Testis (tissue), 3 donors: ENCODE results near the gene PRKAG2. TPM values are rescaled to one million over a fixed set of nuclear protein-coding genes. Genes with fewer than 3 reads are reported as not detected.

Experiments used
- DNase-seq: peaks from one replicate; pipeline ENCODE4 v3.0.0-alpha.2; 2019
- H3K27ac ChIP-seq, 2 donors: fragments of 200-600 bp; sonication (generic); one replicate each; pipeline ENCODE4 v1.5.1; 2019
- H3K27me3 ChIP-seq: fragments of 200-600 bp; sonication (generic); one replicate; pipeline ENCODE4 v1.5.1; 2019
- H3K36me3 ChIP-seq: fragments of 200-600 bp; sonication (generic); one replicate; pipeline ENCODE4 v1.5.1; 2017; ENCODE audit warnings: low read depth; ENCODE audit errors: missing control alignments
- H3K4me1 ChIP-seq: fragments of 200-600 bp; sonication (generic); one replicate; pipeline ENCODE4 v1.5.1; 2019
- H3K4me3 ChIP-seq, 2 donors: fragments of 200-600 bp; sonication (generic); one replicate each; pipeline ENCODE4 v1.5.1; 2017 to 2019
- H3K9me3 ChIP-seq: fragments of 200-600 bp; sonication (generic); one replicate; pipeline ENCODE4 v1.5.1; 2017
- POLR2A ChIP-seq: fragments of 450-650 bp; IDR thresholded peaks from one replicate; pipeline ENCODE4 v1.6.1; 2017; ENCODE audit warnings: antibody characterized with exemption, mild to moderate bottlenecking, moderate library complexity
- WGBS, 2 donors: methylation state at CpG; one replicate each; pipeline ENCODE4 v1.1.5; 2018; 5-methylcytosine and 5-hydroxymethylcytosine counted together
- intact Hi-C: fragments of 100-400 bp; cut with DNase I; formaldehyde crosslinking; loops from one replicate; pipeline ENCODE4 v1.15.1; 2023; ENCODE audit warnings: low total_unique reads
- polyA plus RNA-seq: library from polyadenylated mRNA; stranded (reverse); fragments of 350-450 nt; fragmentation: Illumina TruSeq; extraction: RNeasy Lipid Tissue Mini Kit (QIAGEN cat#74804); gene quantifications from one replicate; pipeline ENCODE4 v1.2.3, GENCODE V29; 2014; ENCODE audit warnings: low read depth, low replicate concordance; ENCODE audit not compliant: insufficient read depth
- total RNA-seq, 2 donors: library from RNA; depleted of rRNA; stranded (reverse); fragments of >200 nt; gene quantifications; one replicate each; pipeline ENCODE4 v1.2.3, GENCODE V29; 2016
- TF ChIP-seq, protein P1 (sequence below), 3 experiments: fragments of 450-650 bp in 2 of 3; fragments of 200-600 bp in 1 of 3; sonication (generic) in 1 of 3; IDR thresholded peaks; one replicate each; pipeline ENCODE4 v1.5.1; 2016 to 2019; ENCODE audit warnings: antibody characterized with exemption in 3 of 3, mild to moderate bottlenecking in 2 of 3, moderate library complexity in 1 of 3

Gene PRKAG2
- total and polyA plus RNA-seq, 3 donors from 2014 or later = 27.9 to 28.7 (median 28.6) TPM

DNA sequence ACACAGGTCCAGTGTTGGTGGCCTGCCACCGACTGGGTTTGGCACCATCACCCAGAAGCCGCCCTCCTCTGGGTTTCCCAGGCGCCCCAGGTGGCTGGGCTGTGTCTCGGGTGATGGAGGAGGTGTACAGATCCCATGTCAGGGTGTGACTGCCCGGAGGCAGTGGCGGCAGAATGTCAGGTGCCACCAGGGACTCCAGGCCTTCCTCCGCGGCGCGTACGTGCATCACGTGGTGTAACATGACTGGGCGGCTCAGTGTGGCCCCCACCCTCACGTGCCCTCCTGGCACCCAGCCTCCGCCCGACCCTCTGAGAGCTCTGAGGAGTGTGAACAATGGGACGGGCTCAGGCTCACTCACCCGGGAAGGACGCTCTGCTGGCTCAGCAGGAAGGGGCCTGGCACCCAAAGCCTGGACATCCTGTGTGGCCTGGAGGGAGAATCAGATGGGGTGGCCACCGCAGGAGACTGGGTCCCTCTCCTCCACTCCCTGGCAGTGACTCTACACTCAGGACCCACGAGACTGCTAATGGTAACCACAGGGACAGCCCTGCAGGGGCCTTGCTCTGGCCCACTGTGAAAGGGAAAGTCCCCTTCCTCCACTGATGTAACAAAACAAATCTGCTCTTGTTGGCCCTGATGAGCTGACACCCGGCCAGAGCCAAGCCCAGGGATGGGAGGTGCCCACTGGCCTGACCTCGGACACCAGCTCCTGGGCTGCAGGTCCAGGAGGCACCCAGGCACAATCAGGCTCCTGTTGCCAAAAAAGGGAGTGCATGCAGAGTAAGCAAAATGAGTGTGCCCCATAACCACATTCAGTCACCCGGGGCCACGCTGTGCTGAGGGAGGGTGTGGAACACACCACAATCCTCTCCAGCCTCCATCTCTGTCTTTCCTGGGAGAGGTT is 164.8 kb downstream of the PRKAG2 start:
- Histone ChIP-seq H3K36me3 (no peaks in the 10 kb centered on the region), H3K9me3 (no peaks in the 10 kb centered on the region), H3K27me3 (no peaks in the 10 kb centered on the region), H3K27ac (no peak overlapping the region), H3K4me1 (no peaks in the 10 kb centered on the region), H3K4me3 (no peak overlapping the region)
- intact Hi-C loops = no loop called here
- WGBS, 2 donors = 82 to 89% methylated on average over 6 to 25 of the region's 25 CpGs
- no peak for TF ChIP-seq POLR2A
- TF ChIP-seq, protein P1, sequence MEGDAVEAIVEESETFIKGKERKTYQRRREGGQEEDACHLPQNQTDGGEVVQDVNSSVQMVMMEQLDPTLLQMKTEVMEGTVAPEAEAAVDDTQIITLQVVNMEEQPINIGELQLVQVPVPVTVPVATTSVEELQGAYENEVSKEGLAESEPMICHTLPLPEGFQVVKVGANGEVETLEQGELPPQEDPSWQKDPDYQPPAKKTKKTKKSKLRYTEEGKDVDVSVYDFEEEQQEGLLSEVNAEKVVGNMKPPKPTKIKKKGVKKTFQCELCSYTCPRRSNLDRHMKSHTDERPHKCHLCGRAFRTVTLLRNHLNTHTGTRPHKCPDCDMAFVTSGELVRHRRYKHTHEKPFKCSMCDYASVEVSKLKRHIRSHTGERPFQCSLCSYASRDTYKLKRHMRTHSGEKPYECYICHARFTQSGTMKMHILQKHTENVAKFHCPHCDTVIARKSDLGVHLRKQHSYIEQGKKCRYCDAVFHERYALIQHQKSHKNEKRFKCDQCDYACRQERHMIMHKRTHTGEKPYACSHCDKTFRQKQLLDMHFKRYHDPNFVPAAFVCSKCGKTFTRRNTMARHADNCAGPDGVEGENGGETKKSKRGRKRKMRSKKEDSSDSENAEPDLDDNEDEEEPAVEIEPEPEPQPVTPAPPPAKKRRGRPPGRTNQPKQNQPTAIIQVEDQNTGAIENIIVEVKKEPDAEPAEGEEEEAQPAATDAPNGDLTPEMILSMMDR (IDR thresholded peaks at IDR 0.05) = no peak
- no peak for DNase-seq

DNA sequence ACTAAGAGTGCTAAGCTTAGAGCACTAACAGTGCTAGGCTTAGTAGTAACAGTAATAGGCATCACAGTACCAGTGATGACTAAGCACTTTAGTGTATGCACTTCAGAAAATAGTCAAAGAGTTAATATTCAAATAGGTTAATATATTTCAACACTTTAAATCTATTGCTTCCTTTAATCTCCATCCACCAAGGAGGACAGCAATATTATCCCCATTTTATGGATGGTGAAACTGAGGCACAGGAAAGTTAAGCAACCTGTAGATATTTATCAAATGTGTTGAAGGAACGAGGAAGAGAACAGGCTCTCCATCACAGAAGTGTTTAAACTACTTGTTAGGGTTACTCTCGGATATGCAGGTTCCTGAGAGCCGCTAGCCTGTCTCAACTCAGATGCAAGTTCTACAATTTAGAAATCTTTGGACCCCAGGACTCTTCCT is 165.5 kb downstream of the PRKAG2 start:
- no peak overlapping the region for H3K27ac ChIP-seq
- no peaks in the 10 kb centered on the region for H3K9me3 ChIP-seq
- H3K4me1 ChIP-seq = no peaks in the 10 kb centered on the region
- 92% methylated on average over 3 of the region's 3 CpGs for WGBS, 2 donors
- TF ChIP-seq, protein P1 (IDR thresholded peaks at IDR 0.05) = no peak
- no peak for TF ChIP-seq POLR2A
- intact Hi-C loops = no loop called here
- H3K4me3 ChIP-seq = no peak overlapping the region
- H3K27me3 ChIP-seq = no peaks in the 10 kb centered on the region
- no peaks in the 10 kb centered on the region for H3K36me3 ChIP-seq
- DNase-seq = no peak

DNA sequence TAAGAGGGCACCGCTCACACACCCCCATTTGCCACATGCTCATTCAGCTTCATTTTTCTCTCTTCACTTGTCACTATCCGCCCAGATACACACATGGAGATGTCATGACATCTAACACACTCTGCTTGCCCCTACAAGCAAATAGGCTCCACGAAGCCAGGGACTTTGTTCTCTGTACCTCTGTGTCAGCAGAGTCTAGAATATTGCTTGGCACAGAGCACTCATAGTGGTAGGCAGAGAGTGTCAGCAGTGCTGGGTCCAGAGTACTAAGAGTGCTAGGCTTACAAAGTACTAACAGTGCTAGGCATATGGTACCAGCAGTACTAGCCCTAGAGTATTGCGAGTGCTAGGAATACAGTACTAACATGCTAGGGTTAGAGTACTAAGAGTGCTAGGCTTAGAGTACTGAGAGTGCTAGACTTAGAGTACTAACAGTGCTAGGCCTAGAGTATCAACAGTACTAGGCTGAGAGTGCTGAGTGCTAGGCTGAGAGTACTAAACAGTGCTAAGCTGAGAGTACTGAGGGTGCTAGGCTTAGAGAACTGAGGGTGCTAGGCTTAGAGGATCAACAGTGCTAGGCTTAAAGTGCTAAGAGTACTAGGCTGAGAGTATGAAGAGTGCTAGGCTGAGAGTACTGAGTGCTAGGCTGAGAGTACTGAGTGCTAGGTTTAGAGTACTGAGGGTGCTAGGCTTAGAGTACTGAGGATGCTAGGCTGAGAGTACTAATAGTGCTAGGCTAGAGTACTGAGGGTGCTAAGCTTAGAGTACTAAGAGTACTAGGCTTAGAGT is 166.1 kb downstream of the PRKAG2 start:
- Histone ChIP-seq H3K36me3 (no peaks in the 10 kb centered on the region), H3K9me3 (no peaks in the 10 kb centered on the region), H3K4me3 (no peak overlapping the region), H3K4me1 (peaks cover 6% of the 10 kb centered on the region), H3K27ac (no peak overlapping the region), H3K27me3 (no peaks in the 10 kb centered on the region)
- no peak for DNase-seq
- intact Hi-C loops = no loop called here
- 98 to 100% methylated on average over 4 of the region's 4 CpGs for WGBS, 2 donors
- TF ChIP-seq, protein P1 (IDR thresholded peaks at IDR 0.05) = no peak
- no peak for TF ChIP-seq POLR2A

DNA sequence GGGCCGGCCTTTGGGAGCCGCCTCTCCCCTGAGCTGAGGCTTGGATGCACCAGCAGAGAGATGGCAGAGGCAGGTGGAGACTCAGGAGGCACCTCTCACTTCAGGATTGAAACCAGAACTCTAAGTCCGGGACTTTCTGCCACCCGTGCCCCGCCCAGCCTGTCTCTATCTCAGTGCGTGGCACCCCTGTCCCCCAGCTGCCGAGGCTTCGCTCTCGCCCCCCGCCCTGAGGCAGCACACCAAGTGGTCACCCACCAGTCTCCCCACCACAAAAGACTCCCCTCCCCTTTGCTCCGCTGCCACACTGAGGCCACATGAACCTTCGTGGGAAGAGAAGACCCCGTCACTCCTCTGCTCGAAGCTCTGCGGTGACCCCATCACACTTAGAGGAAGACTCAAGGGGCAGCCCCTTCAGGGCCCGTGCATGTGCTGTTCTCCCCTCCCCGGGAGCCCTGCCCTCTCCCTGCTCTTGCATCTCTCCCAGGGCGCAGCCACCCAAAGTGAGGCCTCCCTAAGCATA is 166.7 kb downstream of the PRKAG2 start:
- DNase-seq = no peak
- H3K4me1 ChIP-seq = peaks cover 11% of the 10 kb centered on the region
- no peak overlapping the region for H3K4me3 ChIP-seq
- no peaks in the 10 kb centered on the region for H3K27me3 ChIP-seq
- no peaks in the 10 kb centered on the region for H3K9me3 ChIP-seq
- no peak for TF ChIP-seq POLR2A
- TF ChIP-seq, protein P1 (IDR thresholded peaks at IDR 0.05) = no peak
- no peak overlapping the region for H3K27ac ChIP-seq
- intact Hi-C loops = no loop called here
- H3K36me3 ChIP-seq = no peaks in the 10 kb centered on the region
- 85 to 90% methylated on average over 17 to 18 of the region's 18 CpGs for WGBS, 2 donors
